Muscle layer of duodenum (tissue), 2 donors: ENCODE data around the gene SEPTIN7.

Experiments
- H3K27ac ChIP-seq: one replicate; pipeline ENCODE4 v1.7.0; 2013; ENCODE audit warnings: mild to moderate bottlenecking, low read length
- H3K27me3 ChIP-seq: one replicate; pipeline ENCODE4 v1.7.0; 2013; ENCODE audit warnings: low read depth, mild to moderate bottlenecking, control low read depth, low read length
- H3K36me3 ChIP-seq, 2 donors: one replicate each; pipeline ENCODE4 v1.7.0; 2013; ENCODE audit warnings: low read length in 2 of 2, control low read depth in 1 of 2, mild to moderate bottlenecking in 1 of 2; ENCODE audit not compliant: insufficient read depth in 2 of 2, control insufficient read depth in 1 of 2
- H3K4me1 ChIP-seq, 2 donors: one replicate each; pipeline ENCODE4 v1.7.0; 2013; ENCODE audit warnings: low read length in 2 of 2, mild to moderate bottlenecking in 2 of 2, control low read depth in 1 of 2, moderate library complexity in 1 of 2; ENCODE audit not compliant: insufficient read depth in 2 of 2, control insufficient read depth in 1 of 2
- H3K4me3 ChIP-seq, 2 donors: one replicate each; pipeline ENCODE4 v1.7.0; 2013; ENCODE audit warnings: low read length in 2 of 2, low read depth in 1 of 2, mild to moderate bottlenecking in 1 of 2
- H3K9me3 ChIP-seq, 2 donors: one replicate each; pipeline ENCODE4 v1.7.0; 2013; ENCODE audit warnings: low read length in 2 of 2, control low read depth in 1 of 2, mild to moderate bottlenecking in 1 of 2; ENCODE audit not compliant: control insufficient read depth in 1 of 2
- donor health status: healthy.

The SEPTIN7 gene

GRCh38 chr7:35768346-35768745 lies 32.5 kb upstream of the SEPTIN7 start:
- Histone ChIP-seq H3K4me1 (no peaks in the 10 kb centered on the region), H3K27me3 (no peaks in the 10 kb centered on the region), H3K9me3 (no peaks in the 10 kb centered on the region), H3K36me3 (no peaks in the 10 kb centered on the region), H3K4me3 (no peak overlapping the region), H3K27ac (no peak overlapping the region)

- Histone ChIP-seq H3K27ac (no peak overlapping the region), H3K9me3 (no peaks in the 10 kb centered on the region), H3K36me3 (no peaks in the 10 kb centered on the region), H3K4me3 (no peak overlapping the region), H3K27me3 (no peaks in the 10 kb centered on the region), H3K4me1 (no peaks in the 10 kb centered on the region)
Measured at GRCh38 chr7:35771776-35772175, 29.1 kb upstream of the SEPTIN7 start.

DNA sequence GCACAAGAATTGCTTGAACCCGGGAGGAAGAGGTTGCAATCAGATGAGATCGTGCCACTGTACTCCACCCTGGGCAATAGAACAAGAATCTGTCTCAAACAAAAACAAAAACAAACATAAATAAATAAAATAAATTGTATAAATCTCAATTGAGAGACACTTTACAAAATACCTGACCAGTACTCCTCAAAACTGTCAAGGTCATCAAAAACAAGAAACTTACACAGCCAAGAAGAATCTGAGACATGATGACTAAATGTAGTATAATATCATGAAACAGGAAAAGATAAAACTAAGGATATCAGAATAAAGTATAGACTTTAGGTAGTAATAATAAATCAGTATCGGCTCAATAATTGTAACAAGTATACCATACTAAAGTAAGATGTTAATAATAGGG lies 26.9 kb upstream of the SEPTIN7 start:
- Histone ChIP-seq H3K27ac (no peak overlapping the region), H3K4me3 (no peak overlapping the region), H3K9me3 (no peaks in the 10 kb centered on the region), H3K36me3 (no peaks in the 10 kb centered on the region), H3K4me1 (no peaks in the 10 kb centered on the region), H3K27me3 (no peaks in the 10 kb centered on the region)

- no peaks in the 10 kb centered on the region for H3K36me3 ChIP-seq
- no peaks in the 10 kb centered on the region for H3K4me1 ChIP-seq
- no peaks in the 10 kb centered on the region for H3K9me3 ChIP-seq
- H3K27ac ChIP-seq: no peak overlapping the region
- H3K4me3 ChIP-seq: no peak overlapping the region
- H3K27me3 ChIP-seq: no peaks in the 10 kb centered on the region
Measured at GRCh38 chr7:35776686-35777085, 24.2 kb upstream of the SEPTIN7 start.

- Histone ChIP-seq H3K9me3 (no peaks in the 10 kb centered on the region), H3K27ac (no peak overlapping the region), H3K4me1 (no peaks in the 10 kb centered on the region), H3K4me3 (no peak overlapping the region), H3K36me3 (no peaks in the 10 kb centered on the region), H3K27me3 (no peaks in the 10 kb centered on the region)
Measured at GRCh38 chr7:35777121-35777520, 23.7 kb upstream of the SEPTIN7 start.

DNA sequence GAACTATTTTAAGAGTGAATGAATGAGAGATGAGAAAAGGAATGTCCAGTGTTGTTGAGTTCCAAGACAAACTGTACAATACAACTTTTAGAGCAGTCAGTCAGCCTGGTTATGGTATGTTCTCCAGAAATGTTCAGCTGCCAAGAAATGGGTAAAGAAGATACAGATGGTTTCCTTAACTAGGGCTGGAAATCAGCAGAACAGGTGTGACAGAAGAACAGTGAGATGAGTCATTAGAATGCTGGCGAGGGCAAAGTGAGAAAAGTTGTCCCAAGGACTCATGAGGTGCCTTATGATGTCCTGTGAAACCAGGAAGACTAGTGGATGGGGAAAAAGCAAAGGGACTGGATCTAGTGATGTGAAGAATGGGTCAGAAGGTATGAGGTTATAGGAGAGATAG lies 20.8 kb upstream of the SEPTIN7 start:
- H3K27ac ChIP-seq: no peak overlapping the region
- H3K27me3 ChIP-seq: no peaks in the 10 kb centered on the region
- H3K4me1 ChIP-seq: no peaks in the 10 kb centered on the region
- no peaks in the 10 kb centered on the region for H3K9me3 ChIP-seq
- H3K4me3 ChIP-seq: no peak overlapping the region
- no peaks in the 10 kb centered on the region for H3K36me3 ChIP-seq

DNA sequence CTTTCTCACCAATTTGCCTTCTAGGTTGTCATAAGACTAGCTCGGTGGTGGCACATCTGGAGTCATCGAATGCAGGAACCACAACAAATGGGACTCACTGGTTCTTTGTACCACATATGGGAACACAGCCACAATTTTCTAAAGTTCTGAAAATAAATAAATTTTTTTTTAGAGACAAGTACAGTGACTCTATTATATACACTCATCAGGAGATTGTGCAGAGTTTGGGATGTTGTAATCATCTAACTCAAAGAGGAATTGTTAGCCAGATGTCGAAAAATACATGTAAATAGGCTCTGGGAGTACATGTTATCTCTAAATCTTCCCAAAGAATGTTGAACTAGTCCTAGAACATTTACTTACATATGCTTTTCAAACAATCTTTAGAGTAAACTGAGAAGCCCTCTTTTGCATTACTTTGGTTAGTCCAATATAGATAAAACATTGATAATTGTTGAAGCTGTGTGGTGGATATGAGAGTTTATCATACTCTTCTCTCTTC lies 19.6 kb upstream of the SEPTIN7 start:
- Histone ChIP-seq H3K27ac (no peak overlapping the region), H3K4me1 (no peaks in the 10 kb centered on the region), H3K36me3 (no peaks in the 10 kb centered on the region), H3K4me3 (no peak overlapping the region), H3K9me3 (no peaks in the 10 kb centered on the region), H3K27me3 (no peaks in the 10 kb centered on the region)

DNA sequence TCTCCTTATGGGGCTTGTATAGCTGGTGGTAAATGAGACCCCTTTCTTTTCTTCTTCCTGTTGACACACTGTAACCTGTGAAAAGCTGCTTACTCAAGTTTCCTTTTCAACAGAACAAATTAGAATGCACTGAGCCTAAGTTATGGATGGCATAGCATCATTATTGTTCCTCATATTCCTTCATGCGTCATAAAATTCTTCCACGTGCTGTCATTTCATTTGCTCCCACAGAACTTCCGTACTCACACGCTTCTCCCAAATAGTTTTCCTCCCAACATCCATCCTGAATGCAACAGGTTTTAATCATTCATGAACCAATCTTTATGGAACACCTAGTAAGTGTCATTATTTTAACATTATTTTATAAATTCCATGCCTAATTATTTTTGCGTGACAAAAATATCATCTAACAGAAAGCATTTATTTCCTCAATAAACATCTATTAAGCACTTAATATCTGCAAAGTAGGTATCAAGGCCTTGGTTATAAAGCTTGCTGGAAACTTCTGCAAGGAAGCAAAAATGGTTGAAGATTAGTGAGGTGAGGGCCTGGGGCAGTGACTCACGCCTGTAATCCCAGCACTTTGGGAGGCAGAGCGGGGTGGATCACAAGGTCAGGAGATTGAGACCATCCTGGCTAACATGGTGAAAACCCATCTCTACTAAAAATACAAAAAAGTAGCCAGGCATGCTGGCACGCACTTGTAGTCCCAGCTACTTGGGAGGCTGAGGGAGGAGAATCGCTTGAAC lies 18.9 kb upstream of the SEPTIN7 start:
- Histone ChIP-seq H3K36me3 (no peaks in the 10 kb centered on the region), H3K27me3 (no peaks in the 10 kb centered on the region), H3K9me3 (no peaks in the 10 kb centered on the region), H3K4me1 (no peaks in the 10 kb centered on the region), H3K27ac (no peak overlapping the region), H3K4me3 (no peak overlapping the region)

DNA sequence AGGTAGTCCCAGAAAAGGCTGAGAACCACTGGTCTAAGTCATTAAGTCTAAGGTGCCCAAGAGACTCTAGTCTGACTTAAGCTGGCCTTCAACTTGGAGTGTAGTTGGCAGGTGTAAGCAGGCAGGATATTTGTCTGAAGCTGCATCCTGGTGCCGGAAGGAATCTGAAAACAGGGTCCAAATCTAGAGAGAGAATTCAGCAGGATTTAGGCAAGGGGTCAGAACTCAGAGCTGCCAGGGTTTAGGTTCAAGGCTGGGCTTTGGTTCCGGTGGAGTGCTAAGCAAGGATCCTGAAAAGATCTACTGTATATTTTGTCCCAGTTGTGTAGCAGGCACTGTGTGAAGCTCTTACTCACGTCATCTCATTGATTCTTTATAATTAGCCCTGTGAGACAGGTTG lies 16.5 kb upstream of the SEPTIN7 start:
- Histone ChIP-seq H3K27me3 (no peaks in the 10 kb centered on the region), H3K4me3 (no peak overlapping the region), H3K27ac (no peak overlapping the region), H3K9me3 (no peaks in the 10 kb centered on the region), H3K4me1 (no peaks in the 10 kb centered on the region), H3K36me3 (no peaks in the 10 kb centered on the region)

DNA sequence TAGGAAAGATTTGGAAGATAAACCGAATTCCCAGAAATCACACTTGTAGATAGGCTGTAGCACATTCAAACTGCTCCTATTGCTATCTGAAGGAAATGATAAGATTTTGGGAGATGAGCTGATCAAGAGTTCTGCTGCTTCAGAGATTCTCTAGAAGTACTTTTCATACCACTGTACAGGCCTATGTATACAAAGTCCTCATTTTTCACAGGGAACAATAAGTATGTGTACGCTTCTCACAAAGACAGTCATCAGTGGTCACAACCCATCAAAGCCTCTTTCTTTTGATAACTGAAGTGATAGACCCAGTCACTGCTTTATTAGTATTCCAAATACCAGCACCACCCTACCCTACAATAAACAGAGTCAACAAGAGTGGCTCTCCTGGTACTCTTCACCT lies 15.6 kb upstream of the SEPTIN7 start:
- no peaks in the 10 kb centered on the region for H3K27me3 ChIP-seq
- H3K36me3 ChIP-seq: no peaks in the 10 kb centered on the region
- H3K4me3 ChIP-seq: no peak overlapping the region
- H3K27ac ChIP-seq: no peak overlapping the region
- H3K9me3 ChIP-seq: peaks cover 0 to 2% of the 10 kb centered on the region in 2 donors
- H3K4me1 ChIP-seq: no peaks in the 10 kb centered on the region

DNA sequence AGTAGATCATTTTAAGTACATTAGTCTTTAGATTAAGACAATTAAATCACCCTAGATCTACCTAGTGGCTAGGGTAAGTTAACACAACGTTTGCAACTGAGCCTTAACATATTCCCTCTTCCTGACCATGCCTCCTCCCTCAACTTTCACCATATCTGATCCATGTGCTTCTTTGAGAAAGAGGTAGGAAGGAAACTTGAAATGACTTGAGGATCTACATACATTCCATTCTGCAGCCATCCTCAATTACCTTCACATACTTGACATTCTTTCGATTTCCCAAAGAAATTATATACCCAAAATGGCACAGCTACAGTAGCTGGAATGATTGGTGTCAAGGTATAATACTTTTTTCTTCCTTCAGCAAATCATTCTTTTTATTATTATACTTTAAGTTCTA lies 12.9 kb upstream of the SEPTIN7 start:
- Histone ChIP-seq H3K27ac (no peak overlapping the region), H3K4me3 (no peak overlapping the region), H3K27me3 (no peaks in the 10 kb centered on the region), H3K36me3 (no peaks in the 10 kb centered on the region), H3K4me1 (peaks cover 0 to 5% of the 10 kb centered on the region in 2 donors), H3K9me3 (peaks cover 0 to 2% of the 10 kb centered on the region in 2 donors)

DNA sequence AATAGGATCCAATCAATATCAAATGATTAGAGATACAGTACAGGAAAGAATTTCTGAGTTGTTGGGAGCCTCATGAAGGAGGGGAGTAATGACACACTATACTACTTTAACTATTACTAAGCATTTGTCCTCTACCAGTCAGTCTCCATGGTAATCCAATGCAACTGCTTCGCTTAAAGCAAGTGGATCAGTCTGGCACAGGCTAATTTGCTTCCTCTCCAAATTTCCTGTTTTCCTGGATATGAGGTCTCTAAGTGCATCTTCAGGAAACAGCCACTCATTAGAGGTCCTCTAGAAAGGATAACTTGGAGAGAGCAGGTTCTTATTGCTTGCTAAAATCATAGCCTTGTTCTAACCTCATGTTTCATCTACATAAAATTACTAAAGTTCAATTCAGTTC lies 8.4 kb upstream of the SEPTIN7 start:
- Histone ChIP-seq H3K27me3 (no peaks in the 10 kb centered on the region), H3K9me3 (peaks cover 0 to 2% of the 10 kb centered on the region in 2 donors), H3K27ac (no peak overlapping the region), H3K4me1 (peaks cover 0 to 10% of the 10 kb centered on the region in 2 donors), H3K36me3 (no peaks in the 10 kb centered on the region), H3K4me3 (no peak overlapping the region)
